ENCODE measurements around the gene CTNNA2. TPM values are rescaled to one million over a fixed set of nuclear protein-coding genes. Genes with fewer than 3 reads are reported as not detected.

Gene CTNNA2
- total RNA-seq, 1 experiment from 2014 or later, result 0.54 TPM

DNA sequence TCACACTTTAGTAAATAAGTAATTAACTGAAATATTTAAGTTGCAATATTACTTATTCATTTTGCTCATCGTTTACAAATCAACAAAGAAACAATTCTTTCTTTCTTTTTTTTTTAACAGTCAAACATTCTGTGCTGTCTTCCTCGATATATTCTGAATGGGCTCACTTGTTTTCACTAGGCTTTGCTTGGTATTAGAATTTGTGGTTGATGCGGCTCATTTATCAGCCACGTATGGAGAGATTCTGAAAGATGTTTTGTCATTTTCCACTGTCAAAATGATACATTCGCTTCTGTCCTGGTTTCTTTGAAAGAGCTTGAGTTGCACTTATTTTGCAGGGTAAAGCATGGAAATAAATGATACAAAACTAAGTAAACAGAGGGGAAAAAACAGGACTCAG is 468.0 kb downstream of the CTNNA2 start:
- no peak for TF ChIP-seq SIN3A (IDR thresholded peaks at IDR 0.05; ENCODE audit: borderline replicate concordance, insufficient read depth, low read depth, low read length)
- no peak for TF ChIP-seq REST (IDR thresholded peaks at IDR 0.05; ENCODE audit: insufficient read depth in 1 of 2, low read depth in 2 of 2, low read length in 1 of 2)
- no peak for TF ChIP-seq POLR2AphosphoS5 (IDR thresholded peaks at IDR 0.05; ENCODE audit: low read depth, low read length)
- TF ChIP-seq, protein P1, sequence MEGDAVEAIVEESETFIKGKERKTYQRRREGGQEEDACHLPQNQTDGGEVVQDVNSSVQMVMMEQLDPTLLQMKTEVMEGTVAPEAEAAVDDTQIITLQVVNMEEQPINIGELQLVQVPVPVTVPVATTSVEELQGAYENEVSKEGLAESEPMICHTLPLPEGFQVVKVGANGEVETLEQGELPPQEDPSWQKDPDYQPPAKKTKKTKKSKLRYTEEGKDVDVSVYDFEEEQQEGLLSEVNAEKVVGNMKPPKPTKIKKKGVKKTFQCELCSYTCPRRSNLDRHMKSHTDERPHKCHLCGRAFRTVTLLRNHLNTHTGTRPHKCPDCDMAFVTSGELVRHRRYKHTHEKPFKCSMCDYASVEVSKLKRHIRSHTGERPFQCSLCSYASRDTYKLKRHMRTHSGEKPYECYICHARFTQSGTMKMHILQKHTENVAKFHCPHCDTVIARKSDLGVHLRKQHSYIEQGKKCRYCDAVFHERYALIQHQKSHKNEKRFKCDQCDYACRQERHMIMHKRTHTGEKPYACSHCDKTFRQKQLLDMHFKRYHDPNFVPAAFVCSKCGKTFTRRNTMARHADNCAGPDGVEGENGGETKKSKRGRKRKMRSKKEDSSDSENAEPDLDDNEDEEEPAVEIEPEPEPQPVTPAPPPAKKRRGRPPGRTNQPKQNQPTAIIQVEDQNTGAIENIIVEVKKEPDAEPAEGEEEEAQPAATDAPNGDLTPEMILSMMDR (IDR thresholded peaks at IDR 0.05), result no peak
- no peak for TF ChIP-seq TCF7L2 (IDR thresholded peaks at IDR 0.05; ENCODE audit: low read depth, low read length)
- Histone ChIP-seq H3K27me3 (ENCODE audit: control insufficient read depth, insufficient read depth, low read length) (no peaks in the 10 kb centered on the region), H3K4me1 (ENCODE audit: control insufficient read depth, insufficient read depth, low read length) (no peaks in the 10 kb centered on the region), H3K4me3 (ENCODE audit: low read depth in 2 of 2, low read length in 2 of 2) (no peak overlapping the region), H3K36me3 (ENCODE audit: control insufficient read depth, insufficient read depth, low read length) (no peaks in the 10 kb centered on the region), H3K9me3 (ENCODE audit: control insufficient read depth, insufficient read depth, low read depth, low read length) (no peaks in the 10 kb centered on the region), H3K27ac (ENCODE audit: low read length) (no peak overlapping the region)
- ATAC-seq (no peak), DNase-seq (ENCODE audit: low read depth, low spot score) (no peak)
- intact Hi-C loops (cut with micrococcal nuclease; ENCODE audit: unreplicated experiment) (no loop called here), in situ Hi-C loops (cut with HindIII; ENCODE audit: low pct_unique_long_range_greater_than_20kb, low sequenced_read_pairs) (no loop called here)
- BruUV-seq (replicated peaks), result no TSS peak
- CTCF ChIA-PET, result no interaction called here
- POLR2A ChIA-PET, result no interaction called here

DNA sequence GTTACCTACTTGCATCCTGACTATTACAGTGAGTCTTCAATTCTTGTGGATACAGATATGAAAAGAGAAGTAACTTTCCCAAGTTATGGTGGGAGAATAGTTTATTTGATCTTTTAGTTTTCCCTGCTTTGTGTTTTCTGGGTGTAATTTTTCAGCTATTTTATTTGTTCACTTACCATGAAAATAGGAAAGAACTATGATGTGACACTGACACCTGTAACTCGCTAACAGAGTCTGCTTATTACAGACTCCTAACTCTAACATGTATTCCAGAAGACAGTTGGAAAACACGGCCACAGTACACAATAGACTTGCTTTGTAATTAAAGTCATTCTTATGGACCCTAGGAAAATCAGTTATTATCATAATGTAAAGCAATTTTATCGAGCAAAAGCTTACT is 468.5 kb downstream of the CTNNA2 start:
- no TSS peak for BruUV-seq (replicated peaks)
- H3K9me3 ChIP-seq (ENCODE audit: control insufficient read depth, insufficient read depth, low read depth, low read length), result no peaks in the 10 kb centered on the region
- ChIA-PET POLR2A (no interaction called here), CTCF (no interaction called here)
- DNase-seq (ENCODE audit: low read depth, low spot score) (no peak), ATAC-seq (no peak)
- in situ Hi-C loops (cut with HindIII; ENCODE audit: low pct_unique_long_range_greater_than_20kb, low sequenced_read_pairs) (no loop called here), intact Hi-C loops (cut with micrococcal nuclease; ENCODE audit: unreplicated experiment) (no loop called here)
- no peaks in the 10 kb centered on the region for H3K27me3 ChIP-seq (ENCODE audit: control insufficient read depth, insufficient read depth, low read length)
- no peak overlapping the region for H3K4me3 ChIP-seq (ENCODE audit: low read depth in 2 of 2, low read length in 2 of 2)
- H3K4me1 ChIP-seq (ENCODE audit: control insufficient read depth, insufficient read depth, low read length), result no peaks in the 10 kb centered on the region
- no peaks in the 10 kb centered on the region for H3K36me3 ChIP-seq (ENCODE audit: control insufficient read depth, insufficient read depth, low read length)
- H3K27ac ChIP-seq (ENCODE audit: low read length), result no peak overlapping the region
- TF ChIP-seq REST (IDR thresholded peaks at IDR 0.05; ENCODE audit: insufficient read depth in 1 of 2, low read depth in 2 of 2, low read length in 1 of 2) (no peak), SIN3A (IDR thresholded peaks at IDR 0.05; ENCODE audit: borderline replicate concordance, insufficient read depth, low read depth, low read length) (no peak)

Data from Panc1 (cell line).